HepG2 (cell line): ENCODE measurements around the gene ROS1.

Experiments used
- ETS1 ChIP-seq: sonication (generic); formaldehyde crosslinking; IDR thresholded peaks from 2 replicates; pipeline ENCODE4 v1.4.0; 2020; ENCODE audit warnings: missing genetic modification reagents
- FOXA1 ChIP-seq, 2 experiments: fragments of 450-650 bp in 1 of 2; sonication (generic) in 1 of 2; formaldehyde crosslinking in 1 of 2; IDR thresholded peaks; 2 replicates each; pipeline versions ENCODE4 v1.4.0 to v1.6.1; 2016 to 2020; ENCODE audit warnings: missing genetic modification reagents in 1 of 2
- IKZF1 ChIP-seq: fragments of 450-650 bp; IDR thresholded peaks from 2 replicates; pipeline ENCODE4 v1.7.1; 2016
- MAX ChIP-seq: IDR thresholded peaks from 2 replicates; pipeline ENCODE4 v1.6.1; 2012; ENCODE audit warnings: inconsistent platforms
- POLR2AphosphoS5 ChIP-seq: IDR thresholded peaks from 2 replicates; pipeline ENCODE4 v1.6.1; 2012; ENCODE audit warnings: low read depth, low read length
- ZNF777 ChIP-seq: sonication (generic); formaldehyde crosslinking; IDR thresholded peaks from 2 replicates; pipeline ENCODE4 v1.4.0; 2020; ENCODE audit warnings: missing genetic modification reagents

- TF ChIP-seq ETS1 (CRISPR knock-in tag), result no peak
- no peak for TF ChIP-seq MAX
- no peak for TF ChIP-seq FOXA1 (IDR thresholded peaks at IDR 0.05)
- no peak for TF ChIP-seq FOXA1 (CRISPR knock-in tag; IDR thresholded peaks at IDR 0.05)
- no peak for TF ChIP-seq POLR2AphosphoS5
- no peak for TF ChIP-seq IKZF1
- no peak for TF ChIP-seq ZNF777 (CRISPR knock-in tag)
Measured at GRCh38 chr6:117309611-117310010, 116.1 kb downstream of the ROS1 start.
